Right cardiac atrium (tissue), 5 donors: Measurements from ENCODE around the gene GARNL3. TPM values are rescaled to one million over a fixed set of nuclear protein-coding genes. Genes with fewer than 3 reads are reported as not detected.

Experiments
- ATAC-seq, 2 donors: fragments of 200-7000 bp; cut with Tn5 transposase; one replicate each; pipeline versions ENCODE4 v1.8.0 to v1.9.1; 2020; ENCODE audit warnings: moderate library complexity in 2 of 2, mild to moderate bottlenecking in 1 of 2
- DNase-seq, 3 donors: peaks; one replicate each; pipeline ENCODE4 v3.0.0-alpha.2; 2020
- H3K27ac ChIP-seq: one replicate; pipeline ENCODE4 v1.5.1; 2013; ENCODE audit warnings: mild to moderate bottlenecking, low read length, control low read depth, moderate library complexity
- H3K27me3 ChIP-seq: one replicate; pipeline ENCODE4 v1.6.1; 2013; ENCODE audit not compliant: control insufficient read depth, insufficient read depth
- H3K4me1 ChIP-seq: one replicate; pipeline ENCODE4 v1.6.1; 2013; ENCODE audit warnings: low read length; ENCODE audit not compliant: control insufficient read depth, insufficient read depth
- H3K4me3 ChIP-seq: one replicate; pipeline ENCODE4 v1.5.1; 2013; ENCODE audit warnings: low read length, control low read depth
- H3K9me3 ChIP-seq: one replicate; pipeline ENCODE4 v1.6.1; 2013; ENCODE audit warnings: low read length; ENCODE audit not compliant: control insufficient read depth
- WGBS: extraction: QIAGEN DNeasy Blood & Tissue Kit; methylation state at CpG from one replicate; pipeline ENCODE4 v1.1.7; 2013; 5-methylcytosine and 5-hydroxymethylcytosine counted together
- intact Hi-C, 4 donors: fragments of 100-400 bp; cut with DNase I; formaldehyde crosslinking; loops; one replicate each; pipeline versions ENCODE4 v1.11.0 to v1.14.0; 2022 to 2023
- long read RNA-seq, 4 donors: library from polyadenylated mRNA; unstranded; transcript quantifications; one replicate each; pipeline ENCODE4 v2.0.0, GENCODE V29; 2020 to 2021
- polyA plus RNA-seq: library from polyadenylated mRNA; stranded (reverse); fragments of 200-250 nt; gene quantifications from one replicate; pipeline ENCODE4 v1.2.3, GENCODE V29; 2013
- total RNA-seq, 4 donors: library from RNA; stranded (reverse); fragmentation: NEBNext Ultra II Directional; extraction: Animal tissue kit (Norgen Biotek cat#: 25700); gene quantifications; one replicate each; pipeline ENCODE4 v1.2.1, GENCODE V29; 2021
- donor health status: healthy with polysubstance abuse.
- donor health status: DM: no; HTN: yes; CAD: no.
- donor health status: DM: no; HTN: no; CAD: no.
- donor health status: DM: no; HTN: yes; CAD: no; lungs with severe emphysema.
- donor health status: DM: yes; HTN: yes; CAD: no.

GARNL3 gene, protein sequence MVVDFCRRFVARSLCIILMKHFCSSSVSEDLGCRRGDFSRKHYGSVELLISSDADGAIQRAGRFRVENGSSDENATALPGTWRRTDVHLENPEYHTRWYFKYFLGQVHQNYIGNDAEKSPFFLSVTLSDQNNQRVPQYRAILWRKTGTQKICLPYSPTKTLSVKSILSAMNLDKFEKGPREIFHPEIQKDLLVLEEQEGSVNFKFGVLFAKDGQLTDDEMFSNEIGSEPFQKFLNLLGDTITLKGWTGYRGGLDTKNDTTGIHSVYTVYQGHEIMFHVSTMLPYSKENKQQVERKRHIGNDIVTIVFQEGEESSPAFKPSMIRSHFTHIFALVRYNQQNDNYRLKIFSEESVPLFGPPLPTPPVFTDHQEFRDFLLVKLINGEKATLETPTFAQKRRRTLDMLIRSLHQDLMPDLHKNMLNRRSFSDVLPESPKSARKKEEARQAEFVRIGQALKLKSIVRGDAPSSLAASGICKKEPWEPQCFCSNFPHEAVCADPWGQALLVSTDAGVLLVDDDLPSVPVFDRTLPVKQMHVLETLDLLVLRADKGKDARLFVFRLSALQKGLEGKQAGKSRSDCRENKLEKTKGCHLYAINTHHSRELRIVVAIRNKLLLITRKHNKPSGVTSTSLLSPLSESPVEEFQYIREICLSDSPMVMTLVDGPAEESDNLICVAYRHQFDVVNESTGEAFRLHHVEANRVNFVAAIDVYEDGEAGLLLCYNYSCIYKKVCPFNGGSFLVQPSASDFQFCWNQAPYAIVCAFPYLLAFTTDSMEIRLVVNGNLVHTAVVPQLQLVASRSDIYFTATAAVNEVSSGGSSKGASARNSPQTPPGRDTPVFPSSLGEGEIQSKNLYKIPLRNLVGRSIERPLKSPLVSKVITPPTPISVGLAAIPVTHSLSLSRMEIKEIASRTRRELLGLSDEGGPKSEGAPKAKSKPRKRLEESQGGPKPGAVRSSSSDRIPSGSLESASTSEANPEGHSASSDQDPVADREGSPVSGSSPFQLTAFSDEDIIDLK
- total RNA-seq (10 to 100 TPM; 14.1 to 24.2 (median 17.3) TPM), polyA plus RNA-seq (9.1 TPM)
- long read RNA-seq, donor 1, partial matches to known transcripts = 4 of 33 reads
- long read RNA-seq, donor 1, other reads (novel, unspliced or antisense) = 26 of 33 reads
- long read RNA-seq, donor 2, partial matches to known transcripts = 1 of 15 reads
- long read RNA-seq, donor 2, other reads (novel, unspliced or antisense) = 10 of 15 reads
- long read RNA-seq, donor 3, partial matches to known transcripts = 9 of 37 reads
- long read RNA-seq, donor 3, other reads (novel, unspliced or antisense) = 28 of 37 reads
- long read RNA-seq, donor 4, partial matches to known transcripts = 1 of 10 reads
- long read RNA-seq, donor 4, other reads (novel, unspliced or antisense) = 5 of 10 reads

DNA sequence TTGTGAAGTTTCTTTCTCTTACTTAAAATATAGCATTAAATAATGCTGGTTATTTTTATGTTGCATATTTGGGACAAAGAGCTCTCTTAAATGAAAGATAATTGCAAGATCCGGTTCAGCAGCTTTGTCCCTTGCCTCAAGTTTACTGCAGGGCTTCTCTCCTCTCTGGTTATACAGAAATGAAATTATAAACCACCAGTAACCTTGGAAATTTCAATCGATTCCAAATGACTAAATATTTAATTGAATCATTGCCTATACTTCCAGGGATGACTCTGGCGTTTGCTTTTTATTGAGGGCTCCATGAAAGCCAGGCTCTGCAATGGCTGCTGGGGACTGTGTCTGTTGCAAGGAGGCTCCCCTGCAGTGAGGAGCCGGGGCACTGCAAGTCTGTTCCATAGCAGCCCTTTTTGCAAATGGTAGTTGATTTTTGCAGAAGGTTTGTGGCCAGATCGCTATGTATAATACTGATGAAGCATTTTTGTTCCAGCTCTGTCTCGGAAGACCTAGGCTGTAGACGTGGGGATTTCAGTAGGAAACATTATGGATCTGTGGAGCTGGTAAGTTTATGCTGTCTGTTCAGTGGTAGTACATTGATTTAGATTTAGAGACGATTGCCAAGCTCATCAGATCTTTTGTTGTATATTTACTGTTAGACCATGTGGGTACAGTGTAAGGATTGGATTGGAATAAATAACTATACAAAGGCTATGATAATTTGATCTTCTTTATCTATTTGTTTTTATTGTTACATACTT, at the start of gene GARNL3:
GARNL3 (plus strand) TSS at position 313 of the 758 bp plus-strand sequence; CDS start at position 417, 104 bp downstream.
- ATAC-seq = peak in 1 of 2 donors; percentile 30
- no peak for DNase-seq
- 41% methylated on average over 8 of the region's 8 CpGs for WGBS
- no peaks in the 10 kb centered on the region for H3K9me3 ChIP-seq
- H3K4me3 ChIP-seq = peak within 1 kb of the TSS; percentile 52
- peaks cover 2% of the 10 kb centered on the region for H3K4me1 ChIP-seq
- no peaks in the 10 kb centered on the region for H3K27me3 ChIP-seq
- peak within 1 kb of the TSS; percentile 51 for H3K27ac ChIP-seq
- intact Hi-C loops = no loop called here

DNA sequence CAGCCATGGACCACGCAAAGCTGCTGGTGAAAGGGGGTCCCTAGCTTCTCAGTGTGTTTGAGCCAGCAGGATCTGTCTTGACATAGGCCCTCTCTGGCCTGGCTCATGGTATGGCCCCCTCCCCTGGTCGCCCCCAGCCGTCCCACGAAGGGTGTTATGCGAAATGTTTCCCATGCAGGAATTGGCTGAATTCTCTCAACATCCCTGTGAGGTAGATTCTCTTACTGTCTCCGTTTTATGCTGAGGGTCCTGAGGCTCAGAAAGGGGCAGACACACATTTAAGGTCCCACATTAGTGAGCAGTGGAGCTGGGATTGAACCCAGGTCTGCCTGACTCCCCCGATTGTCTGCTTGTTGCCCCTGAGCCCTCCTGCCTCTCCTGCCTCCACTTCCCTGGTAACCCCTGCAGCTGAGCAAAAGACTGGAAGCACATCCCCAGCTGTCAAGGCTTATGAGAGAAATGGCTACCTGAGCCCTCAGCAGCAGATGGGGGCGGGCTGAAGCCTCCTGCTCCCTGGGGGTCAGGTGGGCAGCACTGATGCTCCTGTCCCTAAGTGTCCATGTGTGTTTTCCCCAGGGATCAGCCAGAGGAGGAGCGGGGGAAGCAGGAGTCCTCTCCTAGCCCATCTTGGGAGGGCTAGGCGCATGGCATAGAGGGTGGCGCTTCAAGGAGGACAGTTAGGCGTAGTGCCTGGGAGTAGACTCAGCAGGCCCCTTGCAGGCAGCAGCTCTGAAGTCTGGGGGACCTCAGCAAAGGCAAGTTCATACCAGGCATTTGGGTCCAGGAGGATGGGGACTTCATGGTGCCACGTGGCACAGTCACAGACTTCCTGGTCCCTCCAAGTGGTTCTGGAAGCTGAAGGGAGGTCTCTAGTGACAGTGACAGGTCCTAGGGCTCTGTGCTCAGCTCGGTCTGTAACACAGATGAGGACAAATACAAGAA, 49.0 kb upstream of the GARNL3 start:
- no peak overlapping the region for H3K27ac ChIP-seq
- ATAC-seq (no peak), DNase-seq (peak in 1 of 3 donors; percentile 11)
- 86% methylated on average over 14 of the region's 14 CpGs for WGBS
- no peak overlapping the region for H3K4me3 ChIP-seq
- H3K9me3 ChIP-seq = no peaks in the 10 kb centered on the region
- no peaks in the 10 kb centered on the region for H3K27me3 ChIP-seq
- no peaks in the 10 kb centered on the region for H3K4me1 ChIP-seq
- intact Hi-C loops = loop anchor here in 2 of 4 donors (5.0 to 10.0 kb wide), 2 partner anchors 129 to 132 kb away; no protein-coding TSS in a partner anchor

DNA sequence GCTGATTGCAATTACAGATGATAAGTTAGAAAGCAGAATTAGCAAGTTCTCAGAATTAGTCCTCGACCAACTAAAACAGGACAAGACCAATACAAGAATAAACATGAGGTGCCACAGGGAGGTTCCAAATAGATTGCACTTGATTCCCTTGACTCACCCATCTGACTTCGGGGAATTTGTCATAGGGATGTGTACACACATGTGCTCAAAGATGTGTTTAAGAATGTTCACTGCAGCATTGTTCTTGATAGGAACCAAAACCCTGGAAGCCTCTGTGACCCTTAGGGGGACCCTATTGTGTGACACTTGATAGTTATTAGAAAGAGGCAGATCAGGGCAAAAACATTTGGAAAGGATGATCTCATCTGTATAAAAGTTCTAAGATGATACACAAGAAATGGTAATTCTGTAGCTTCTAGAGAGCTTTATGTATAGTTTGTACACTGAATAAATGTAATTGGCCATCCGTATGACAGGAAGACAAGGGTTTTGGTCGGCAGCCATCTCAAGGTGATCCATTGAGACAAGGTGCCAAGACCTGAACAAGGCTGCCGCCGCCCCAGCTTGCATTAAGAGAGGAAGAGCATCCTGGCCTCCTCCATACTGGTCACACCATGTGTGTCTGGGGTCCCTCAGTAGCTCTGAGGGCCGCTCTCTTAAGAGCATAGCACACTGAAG, 48.2 kb upstream of the GARNL3 start:
- Histone ChIP-seq H3K4me3 (no peak overlapping the region), H3K4me1 (no peaks in the 10 kb centered on the region), H3K27ac (no peak overlapping the region), H3K9me3 (no peaks in the 10 kb centered on the region), H3K27me3 (no peaks in the 10 kb centered on the region)
- intact Hi-C loops = loop anchor here in 2 of 4 donors (5.0 to 10.0 kb wide), 2 partner anchors 128 to 131 kb away; no protein-coding TSS in a partner anchor
- WGBS = 92% methylated on average over 7 of the region's 7 CpGs
- DNase-seq (no peak), ATAC-seq (no peak)

DNA sequence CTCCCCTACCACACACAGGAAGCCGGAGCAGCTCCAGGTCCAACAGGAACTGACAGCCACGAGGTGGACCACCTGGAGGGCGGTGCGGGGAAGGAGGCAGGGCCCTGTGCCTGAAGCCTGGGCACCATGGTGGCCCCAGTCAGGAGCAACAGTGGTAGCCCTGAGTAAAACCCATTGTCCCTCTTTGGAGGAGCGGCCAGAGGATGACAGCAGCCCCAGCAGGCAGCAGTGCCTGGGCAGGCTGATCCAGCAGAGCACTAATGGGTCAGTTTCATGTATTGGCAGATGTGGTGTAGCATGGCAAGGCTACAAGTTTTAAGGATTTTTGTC, 47.7 kb upstream of the GARNL3 start:
- Histone ChIP-seq H3K27me3 (no peaks in the 10 kb centered on the region), H3K4me1 (no peaks in the 10 kb centered on the region), H3K9me3 (no peaks in the 10 kb centered on the region), H3K4me3 (no peak overlapping the region), H3K27ac (no peak overlapping the region)
- DNase-seq (no peak), ATAC-seq (no peak)
- intact Hi-C loops = loop anchor here in 2 of 4 donors (5.0 to 10.0 kb wide), 2 partner anchors 128 to 130 kb away; no protein-coding TSS in a partner anchor
- 87% methylated on average over 5 of the region's 5 CpGs for WGBS

DNA sequence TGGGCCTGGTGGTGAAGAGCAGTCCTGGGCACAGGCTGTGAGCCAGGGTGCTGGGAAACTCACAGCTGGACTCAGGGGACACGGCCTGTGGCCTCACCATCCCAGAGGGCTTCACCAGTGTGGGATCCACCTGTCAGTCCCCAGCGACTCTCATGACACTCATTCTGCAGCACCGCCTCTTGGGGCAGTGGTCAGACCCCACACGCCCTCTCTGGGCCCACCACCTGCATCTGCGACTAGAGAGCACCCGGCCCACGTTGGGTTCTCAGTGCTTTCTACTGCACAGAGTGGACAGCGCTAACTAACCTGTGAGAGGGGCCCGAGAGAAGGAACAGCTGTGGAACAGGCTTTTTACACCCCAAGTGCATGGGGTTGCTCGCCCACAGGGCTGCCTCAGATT, 45.8 kb upstream of the GARNL3 start:
- Histone ChIP-seq H3K4me3 (no peak overlapping the region), H3K27ac (no peak overlapping the region), H3K9me3 (no peaks in the 10 kb centered on the region), H3K4me1 (no peaks in the 10 kb centered on the region), H3K27me3 (no peaks in the 10 kb centered on the region)
- DNase-seq = no peak
- no peak for ATAC-seq
- WGBS = 87% methylated on average over 10 of the region's 10 CpGs
- intact Hi-C loops = loop anchor here in 2 of 4 donors (5.0 to 10.0 kb wide), 2 partner anchors 126 to 128 kb away; no protein-coding TSS in a partner anchor

DNA sequence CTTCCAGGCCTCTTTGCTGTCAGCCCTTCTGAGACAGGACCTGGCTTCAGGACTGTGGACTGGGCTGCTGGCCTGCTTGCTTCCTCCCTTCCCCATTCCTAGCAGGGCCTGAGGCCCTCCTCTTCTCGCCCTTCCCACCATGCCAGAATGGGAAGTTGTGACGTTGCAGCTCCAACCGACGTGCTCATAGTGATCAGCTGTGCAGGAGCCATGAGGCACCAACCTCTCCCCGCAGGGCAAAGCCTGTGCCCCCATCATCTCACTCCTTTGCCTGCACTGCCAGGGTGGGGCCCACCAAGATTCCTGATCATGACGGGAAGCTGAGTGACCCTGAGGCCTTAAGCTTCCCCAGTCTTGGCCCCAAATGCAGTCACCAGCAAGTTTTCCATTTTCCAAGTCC, 45.1 kb upstream of the GARNL3 start:
- ATAC-seq (peak in 1 of 2 donors; percentile 3), DNase-seq (peak; percentile 46 to 72 (median 71))
- Histone ChIP-seq H3K4me1 (no peaks in the 10 kb centered on the region), H3K4me3 (no peak overlapping the region), H3K27ac (no peak overlapping the region), H3K27me3 (no peaks in the 10 kb centered on the region), H3K9me3 (no peaks in the 10 kb centered on the region)
- intact Hi-C loops = loop anchor here in 2 of 4 donors (5.0 to 10.0 kb wide), 2 partner anchors 125 to 128 kb away; no protein-coding TSS in a partner anchor
- WGBS = 54% methylated on average over 6 of the region's 6 CpGs

DNA sequence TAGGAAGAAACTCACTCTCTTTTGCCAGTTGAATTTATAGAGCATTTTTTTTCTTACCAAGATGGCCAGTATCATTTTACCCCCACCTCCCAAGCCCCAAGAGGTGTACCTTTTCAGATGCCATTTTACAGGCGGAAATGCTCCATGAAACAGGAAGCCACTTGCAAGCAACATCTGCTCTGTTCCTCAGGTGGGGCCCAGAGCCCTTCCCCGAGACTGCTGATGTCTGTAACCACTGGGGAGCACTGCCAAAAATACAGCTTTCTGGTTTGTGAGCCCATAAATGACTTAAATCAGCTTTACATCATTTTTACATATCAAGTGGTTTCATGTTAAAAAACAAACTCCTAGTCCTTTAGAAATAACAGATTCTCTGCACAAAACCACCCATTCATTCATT, 42.9 kb upstream of the GARNL3 start:
- 79% methylated on average over 2 of the region's 2 CpGs for WGBS
- no peak overlapping the region for H3K4me3 ChIP-seq
- no peak overlapping the region for H3K27ac ChIP-seq
- no peaks in the 10 kb centered on the region for H3K27me3 ChIP-seq
- intact Hi-C loops = loop anchor here in 2 of 4 donors (5.0 to 10.0 kb wide), 3 partner anchors 63 to 183 kb away; no protein-coding TSS in a partner anchor
- no peaks in the 10 kb centered on the region for H3K9me3 ChIP-seq
- no peaks in the 10 kb centered on the region for H3K4me1 ChIP-seq
- ATAC-seq (no peak), DNase-seq (no peak)

DNA sequence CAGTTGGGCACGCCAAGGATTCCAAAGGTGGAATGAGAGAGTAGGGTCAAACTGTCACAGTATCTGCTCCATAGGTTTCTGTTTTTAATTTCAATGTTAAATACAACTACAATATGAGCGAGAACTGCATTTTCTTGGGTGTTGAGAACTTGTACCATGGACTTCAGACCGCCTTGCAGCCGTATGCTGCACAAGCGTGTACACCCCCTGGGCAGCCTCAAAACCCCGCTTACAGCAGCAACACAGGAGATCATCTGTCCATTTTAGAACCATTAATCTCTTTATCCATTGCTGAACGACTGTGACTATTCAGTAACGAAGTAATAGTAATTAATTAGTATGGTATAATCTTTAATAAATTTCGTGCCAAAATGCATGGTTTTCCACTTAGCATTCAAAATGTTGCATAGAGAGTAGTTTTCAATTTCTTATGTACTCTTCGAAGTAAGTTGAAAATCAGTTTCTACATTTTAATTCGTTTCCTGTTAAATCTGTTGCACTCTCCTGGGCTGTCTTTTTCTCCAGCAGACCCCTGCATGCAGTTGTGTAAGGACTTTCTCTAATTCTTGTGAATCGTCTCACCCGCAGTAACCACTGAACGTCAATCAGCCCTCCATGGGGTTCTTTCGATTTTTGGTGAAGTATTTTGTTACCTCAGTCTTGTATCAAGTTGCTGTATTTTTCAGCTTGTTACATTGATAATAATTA, 42.0 kb upstream of the GARNL3 start:
- 87% methylated on average over 15 of the region's 15 CpGs for WGBS
- H3K27me3 ChIP-seq = no peaks in the 10 kb centered on the region
- intact Hi-C loops = loop anchor here in 2 of 4 donors (5.0 to 10.0 kb wide), 3 partner anchors 62 to 182 kb away; no protein-coding TSS in a partner anchor
- H3K9me3 ChIP-seq = no peaks in the 10 kb centered on the region
- H3K4me1 ChIP-seq = no peaks in the 10 kb centered on the region
- ATAC-seq (no peak), DNase-seq (no peak)
- H3K4me3 ChIP-seq = no peak overlapping the region
- no peak overlapping the region for H3K27ac ChIP-seq
